Keratinocyte (primary cell): ENCODE data around the gene TK2. TPM values are rescaled to one million over a fixed set of nuclear protein-coding genes. Genes with fewer than 3 reads are reported as not detected.

Source experiments
- DNase-seq: peaks from one replicate; pipeline ENCODE4 v3.0.0-alpha.2; 2011; ENCODE audit warnings: low read depth, missing footprints, low spot score
- FAIRE-seq: peaks from 2 replicates; lab custom pipeline; 2011; peaks lifted over from hg19 to GRCh38; lab: Jason Lieb, UNC
- H2AFZ ChIP-seq: 2 replicates; pipeline ENCODE4 v1.6.0; 2012; ENCODE audit warnings: low read length, control low read depth, inconsistent platforms; ENCODE audit not compliant: control insufficient read depth
- H3K27ac ChIP-seq: 2 replicates; pipeline ENCODE4 v1.5.1; 2011; ENCODE audit warnings: low read length; ENCODE audit not compliant: control insufficient read depth, insufficient read depth
- H3K27me3 ChIP-seq: 3 replicates; pipeline ENCODE4 v1.6.0; 2011; ENCODE audit warnings: low read length; ENCODE audit not compliant: control insufficient read depth, insufficient read depth; ENCODE audit errors: extremely low read depth
- H3K36me3 ChIP-seq, 2 experiments: 2 replicates in 1 of 2; 3 replicates in 1 of 2; pipeline ENCODE4 v1.5.1; 2011; ENCODE audit warnings: low read length in 2 of 2, mild to moderate bottlenecking in 1 of 2; ENCODE audit not compliant: control insufficient read depth in 2 of 2, insufficient read depth in 2 of 2; ENCODE audit errors: extremely low read depth in 1 of 2
- H3K4me1 ChIP-seq: 3 replicates; pipeline ENCODE4 v1.5.1; 2011; ENCODE audit warnings: low read length; ENCODE audit not compliant: control insufficient read depth, insufficient read depth; ENCODE audit errors: extremely low read depth
- H3K4me2 ChIP-seq: 3 replicates; pipeline ENCODE4 v1.6.0; 2011; ENCODE audit warnings: low read depth, low read length; ENCODE audit not compliant: control insufficient read depth, insufficient read depth; ENCODE audit errors: extremely low read depth
- H3K4me3 ChIP-seq, 3 experiments: fragments of 200-600 bp in 1 of 3; sonication (generic) in 1 of 3; 2 replicates in 2 of 3; 3 replicates in 1 of 3; pipeline ENCODE4 v1.5.1; 2011 to 2016; ENCODE audit warnings: low read length in 3 of 3, mild to moderate bottlenecking in 3 of 3, control low read depth in 2 of 3, inconsistent platforms in 1 of 3, low read depth in 1 of 3, mixed read lengths in 1 of 3, mixed run types in 1 of 3, moderate library complexity in 1 of 3; ENCODE audit not compliant: control insufficient read depth in 2 of 3, insufficient read depth in 2 of 3; ENCODE audit errors: extremely low read depth in 1 of 3
- H3K79me2 ChIP-seq: 2 replicates; pipeline ENCODE4 v1.6.0; 2012; ENCODE audit warnings: low read length; ENCODE audit not compliant: control insufficient read depth, insufficient read depth
- H3K9ac ChIP-seq: 3 replicates; pipeline ENCODE4 v1.6.0; 2011; ENCODE audit warnings: low read length; ENCODE audit not compliant: control insufficient read depth, insufficient read depth; ENCODE audit errors: extremely low read depth
- H3K9me1 ChIP-seq: 3 replicates; pipeline ENCODE4 v1.6.0; 2011; ENCODE audit warnings: low read length; ENCODE audit not compliant: control insufficient read depth, insufficient read depth; ENCODE audit errors: extremely low read depth
- H3K9me3 ChIP-seq: 2 replicates; pipeline ENCODE4 v1.5.1; 2012; ENCODE audit warnings: low read depth, low read length; ENCODE audit not compliant: control insufficient read depth
- H4K20me1 ChIP-seq: 3 replicates; pipeline ENCODE4 v1.6.0; 2011; ENCODE audit warnings: low read length; ENCODE audit not compliant: control insufficient read depth, insufficient read depth; ENCODE audit errors: extremely low read depth
- EZH2 ChIP-seq: IDR thresholded peaks from one replicate; pipeline ENCODE4 v1.6.1; 2012; ENCODE audit warnings: inconsistent platforms, mild to moderate bottlenecking, low read length, moderate library complexity
- dilution Hi-C: fragments of 300-500 bp; cut with MboI; formaldehyde crosslinking; loops from one replicate; pipeline ENCODE4 v1.7.0; 2020; ENCODE audit warnings: low sequenced_read_pairs; ENCODE audit not compliant: extremely low pct_ligation_motif_present
- polyA plus RNA-seq, 5 experiments: library from polyadenylated mRNA; depleted of rRNA in 3 of 5; stranded (reverse) in 3 of 5; stranded (forward) in 1 of 5; unstranded in 1 of 5; fragments of >200 nt; gene quantifications; 1 replicate in 1 of 5; 2 replicates in 3 of 5; 3 replicates in 1 of 5; pipeline versions ENCODE4 v1.2.1 to v1.2.3, GENCODE V29; 2011 to 2012; ENCODE audit warnings: missing spikeins in 2 of 5, low read depth in 1 of 5, low replicate concordance in 1 of 5
- TF ChIP-seq, protein P1 (sequence below), 3 experiments: IDR thresholded peaks in 1 of 3; conservative IDR thresholded peaks in 1 of 3; optimal IDR thresholded peaks in 1 of 3; 2 replicates in 2 of 3; 3 replicates in 1 of 3; pipeline versions ENCODE3 to v1.5.1; 2011; ENCODE audit warnings: low read length in 3 of 3, mild to moderate bottlenecking in 3 of 3, moderate library complexity in 2 of 3, control low read depth in 1 of 3, inconsistent platforms in 1 of 3; ENCODE audit not compliant: insufficient read depth in 2 of 3; ENCODE audit errors: extremely low read depth in 1 of 3

Gene TK2
- polyA plus RNA-seq, 1 donor (not counting 4 experiments of a cell fraction or from before 2014, with no cell fraction given) = 19.7 TPM

DNA sequence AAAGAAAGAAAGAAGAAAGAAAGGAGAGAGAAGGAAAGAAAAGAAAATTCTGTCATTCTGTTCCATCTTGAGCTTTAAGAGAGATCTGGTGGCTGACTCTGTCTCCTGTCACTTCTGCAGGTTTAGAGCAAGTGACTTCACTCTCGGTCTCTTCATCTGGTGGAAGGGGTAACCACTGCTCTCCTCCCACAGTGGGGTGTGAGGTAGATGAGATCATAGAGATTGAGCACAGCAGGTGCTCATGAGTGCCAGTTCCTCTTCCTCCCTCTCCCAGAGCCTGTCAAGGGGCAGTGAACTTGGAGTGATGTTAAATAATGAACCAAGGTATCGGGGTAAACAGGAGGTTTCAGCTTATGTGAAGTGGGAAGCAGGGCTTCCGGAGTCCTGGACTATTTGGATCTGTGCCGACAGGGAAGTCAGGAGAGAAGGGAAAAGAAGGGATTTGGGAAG lies 75.1 kb downstream of the TK2 start:
- Histone ChIP-seq H3K27me3 (no peaks in the 10 kb centered on the region), H3K9me1 (no peaks in the 10 kb centered on the region), H3K9ac (no peak overlapping the region), H3K4me3 (no peak overlapping the region), H3K9me3 (no peaks in the 10 kb centered on the region), H3K4me2 (no peak overlapping the region), H2AFZ (no peak overlapping the region), H3K79me2 (no peaks in the 10 kb centered on the region), H3K4me1 (peaks cover 11% of the 10 kb centered on the region), H4K20me1 (no peaks in the 10 kb centered on the region), H3K36me3 (no peaks in the 10 kb centered on the region), H3K27ac (no peak overlapping the region)
- dilution Hi-C loops = no loop called here
- TF ChIP-seq, protein P1, sequence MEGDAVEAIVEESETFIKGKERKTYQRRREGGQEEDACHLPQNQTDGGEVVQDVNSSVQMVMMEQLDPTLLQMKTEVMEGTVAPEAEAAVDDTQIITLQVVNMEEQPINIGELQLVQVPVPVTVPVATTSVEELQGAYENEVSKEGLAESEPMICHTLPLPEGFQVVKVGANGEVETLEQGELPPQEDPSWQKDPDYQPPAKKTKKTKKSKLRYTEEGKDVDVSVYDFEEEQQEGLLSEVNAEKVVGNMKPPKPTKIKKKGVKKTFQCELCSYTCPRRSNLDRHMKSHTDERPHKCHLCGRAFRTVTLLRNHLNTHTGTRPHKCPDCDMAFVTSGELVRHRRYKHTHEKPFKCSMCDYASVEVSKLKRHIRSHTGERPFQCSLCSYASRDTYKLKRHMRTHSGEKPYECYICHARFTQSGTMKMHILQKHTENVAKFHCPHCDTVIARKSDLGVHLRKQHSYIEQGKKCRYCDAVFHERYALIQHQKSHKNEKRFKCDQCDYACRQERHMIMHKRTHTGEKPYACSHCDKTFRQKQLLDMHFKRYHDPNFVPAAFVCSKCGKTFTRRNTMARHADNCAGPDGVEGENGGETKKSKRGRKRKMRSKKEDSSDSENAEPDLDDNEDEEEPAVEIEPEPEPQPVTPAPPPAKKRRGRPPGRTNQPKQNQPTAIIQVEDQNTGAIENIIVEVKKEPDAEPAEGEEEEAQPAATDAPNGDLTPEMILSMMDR (optimal IDR thresholded peaks at IDR 0.05 in 1 of 3, IDR thresholded peaks at IDR 0.05 in 1 of 3, conservative IDR thresholded peaks at IDR 0.05 in 1 of 3; ENCODE audit: extremely low read depth in 1 of 3, insufficient read depth in 2 of 3, low read length in 3 of 3) = no peak
- FAIRE-seq (no peak), DNase-seq (no peak)

DNA sequence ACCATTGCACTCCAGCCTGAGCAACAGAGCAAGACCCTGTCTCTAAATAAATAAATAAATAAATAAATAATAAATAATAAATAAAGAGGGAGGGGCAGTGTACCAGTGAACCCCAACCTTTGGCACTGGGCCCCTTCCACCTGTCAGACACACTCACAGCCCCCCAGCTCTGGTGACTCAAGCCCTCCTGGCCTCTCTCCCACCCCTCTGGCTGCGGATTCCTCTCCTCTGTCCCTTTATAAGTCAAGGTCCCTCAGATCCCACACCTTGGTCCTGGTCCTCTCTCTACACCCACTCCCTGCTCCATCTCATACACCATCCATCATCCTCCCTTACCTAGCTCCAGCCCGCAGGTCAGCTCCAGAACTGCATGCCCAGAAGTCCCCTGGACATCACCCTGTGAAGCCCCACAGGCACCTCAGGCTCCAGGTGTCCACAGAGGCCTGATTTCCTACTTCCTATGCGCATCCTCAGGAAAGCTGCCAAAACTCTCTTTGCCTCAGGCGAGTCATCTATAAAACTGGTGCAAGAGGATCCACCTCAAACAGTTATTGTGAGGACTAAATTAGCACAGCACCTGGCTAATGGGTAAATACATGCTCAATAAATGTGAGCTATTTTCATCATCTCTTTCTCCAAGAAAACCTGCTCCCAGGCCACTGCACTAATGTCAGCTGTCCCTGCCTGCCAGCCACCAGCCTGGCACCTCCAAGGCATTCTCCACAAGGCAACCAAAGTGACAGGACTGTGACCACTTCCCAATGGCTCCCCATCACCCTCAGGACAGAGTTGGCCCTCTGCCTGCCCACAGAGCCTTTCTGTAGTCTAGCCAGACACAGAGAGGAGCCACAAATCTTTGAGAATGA lies 76.0 kb downstream of the TK2 start:
- TF ChIP-seq, protein P1 (optimal IDR thresholded peaks at IDR 0.05 in 1 of 3, IDR thresholded peaks at IDR 0.05 in 1 of 3, conservative IDR thresholded peaks at IDR 0.05 in 1 of 3; ENCODE audit: extremely low read depth in 1 of 3, insufficient read depth in 2 of 3, low read length in 3 of 3) = no peak
- no peak for TF ChIP-seq EZH2
- Histone ChIP-seq H3K4me2 (no peak overlapping the region), H4K20me1 (no peaks in the 10 kb centered on the region), H3K79me2 (no peaks in the 10 kb centered on the region), H3K4me3 (no peak overlapping the region), H2AFZ (no peak overlapping the region), H3K9me1 (no peaks in the 10 kb centered on the region), H3K36me3 (no peaks in the 10 kb centered on the region), H3K27ac (no peak overlapping the region), H3K9ac (no peak overlapping the region), H3K9me3 (no peaks in the 10 kb centered on the region), H3K27me3 (peaks cover 5% of the 10 kb centered on the region), H3K4me1 (peaks cover 3% of the 10 kb centered on the region)
- DNase-seq = no peak
- peak; percentile 74 for FAIRE-seq
- dilution Hi-C loops = no loop called here
